GM12865 (cell line): ENCODE data around the gene RTTN.

Experiments
- DNase-seq: peaks from one replicate; pipeline ENCODE4 v3.0.0; 2010; ENCODE audit warnings: low read depth
- H3K4me3 ChIP-seq: 2 replicates; pipeline ENCODE4 v1.5.1; 2011; ENCODE audit warnings: mild to moderate bottlenecking, low read depth, low read length, control low read depth
- CTCF ChIP-seq: IDR thresholded peaks from 2 replicates; pipeline ENCODE4 v1.5.1; 2011; ENCODE audit warnings: low read length, control low read depth, low read depth, inconsistent platforms; ENCODE audit not compliant: insufficient read depth; ENCODE audit errors: missing control alignments

Gene RTTN

GRCh38 chr18:70089858-70090257, 115.6 kb downstream of the RTTN start:
- DNase-seq, result no peak
- TF ChIP-seq CTCF, result no peak
- H3K4me3 ChIP-seq, result no peak overlapping the region

GRCh38 chr18:70086085-70086484, 119.4 kb downstream of the RTTN start:
- TF ChIP-seq CTCF, result no peak
- DNase-seq, result no peak
- H3K4me3 ChIP-seq, result no peak overlapping the region

- DNase-seq, result no peak
These were observed 119.8 kb downstream of the RTTN start for GRCh38 chr18:70085641-70086040.

GRCh38 chr18:70082430-70082829, 123.1 kb downstream of the RTTN start:
- DNase-seq, result no peak
- TF ChIP-seq CTCF, result no peak
- no peak overlapping the region for H3K4me3 ChIP-seq

More at GRCh38 chr18:70085641-70086040, 119.8 kb downstream of the RTTN start:
- TF ChIP-seq CTCF, result no peak
- H3K4me3 ChIP-seq, result no peak overlapping the region

GRCh38 chr18:70078106-70078505, 127.4 kb downstream of the RTTN start:
- no peak for DNase-seq
- no peak for TF ChIP-seq CTCF

GRCh38 chr18:70075906-70076305, 129.6 kb downstream of the RTTN start:
- no peak for TF ChIP-seq CTCF

More at GRCh38 chr18:70078106-70078505, 127.4 kb downstream of the RTTN start:
- no peak overlapping the region for H3K4me3 ChIP-seq

GRCh38 chr18:70074116-70074515, 131.4 kb downstream of the RTTN start:
- no peak for DNase-seq
- no peak for TF ChIP-seq CTCF

More at GRCh38 chr18:70075906-70076305, 129.6 kb downstream of the RTTN start:
- DNase-seq, result no peak
- H3K4me3 ChIP-seq, result no peak overlapping the region

More at GRCh38 chr18:70074116-70074515, 131.4 kb downstream of the RTTN start:
- no peak overlapping the region for H3K4me3 ChIP-seq
